ENCODE results near the gene LPP. TPM values are rescaled to one million over a fixed set of nuclear protein-coding genes. Genes with fewer than 3 reads are reported as not detected.

Gene LPP
- total RNA-seq, 1 donor from 2014 or later, result 23.0 TPM

GRCh38 chr3:188218603-188219002, 64.6 kb downstream of the LPP start:
- no peak for DNase-seq (ENCODE audit: low read depth in 2 of 2)

GRCh38 chr3:188219147-188219546, 65.2 kb downstream of the LPP start:
- DNase-seq (ENCODE audit: low read depth in 2 of 2), result no peak

- peak in 1 of 2 donors; percentile 27 for DNase-seq (ENCODE audit: low read depth in 2 of 2)
Observed at GRCh38 chr3:188220097-188220788, 66.3 kb downstream of the LPP start.

GRCh38 chr3:188220988-188221818, 67.2 kb downstream of the LPP start:
- peak in 1 of 2 donors; percentile 66 for DNase-seq (ENCODE audit: low read depth in 2 of 2)

- no peak for DNase-seq (ENCODE audit: low read depth in 2 of 2)
Observed at GRCh38 chr3:188223936-188224335, 70.0 kb downstream of the LPP start.

- no peak for DNase-seq (ENCODE audit: low read depth in 2 of 2)
Observed at GRCh38 chr3:188227442-188227841, 73.5 kb downstream of the LPP start.

GRCh38 chr3:188229177-188229576, 75.2 kb downstream of the LPP start:
- DNase-seq (ENCODE audit: low read depth in 2 of 2), result peak; percentile 69 to 89

GRCh38 chr3:188229726-188230125, 75.8 kb downstream of the LPP start:
- DNase-seq (ENCODE audit: low read depth in 2 of 2), result no peak

GRCh38 chr3:188230962-188231361, 77.0 kb downstream of the LPP start:
- no peak for DNase-seq (ENCODE audit: low read depth in 2 of 2)

- DNase-seq (ENCODE audit: low read depth in 2 of 2), result no peak
Observed at GRCh38 chr3:188231456-188231855, 77.5 kb downstream of the LPP start.

- peak in 1 of 2 donors; percentile 21 for DNase-seq (ENCODE audit: low read depth in 2 of 2)
Observed at GRCh38 chr3:188232656-188233055, 78.7 kb downstream of the LPP start.

GRCh38 chr3:188233320-188233719, 79.4 kb downstream of the LPP start:
- peak in 1 of 2 donors; percentile 51 for DNase-seq (ENCODE audit: low read depth in 2 of 2)

- DNase-seq (ENCODE audit: low read depth in 2 of 2), result no peak
Observed at GRCh38 chr3:188234132-188234531, 80.2 kb downstream of the LPP start.

GRCh38 chr3:188236271-188236670, 82.3 kb downstream of the LPP start:
- DNase-seq (ENCODE audit: low read depth in 2 of 2), result no peak

GRCh38 chr3:188239035-188239434, 85.1 kb downstream of the LPP start:
- DNase-seq (ENCODE audit: low read depth in 2 of 2), result no peak

- no peak for DNase-seq (ENCODE audit: low read depth in 2 of 2)
Observed at GRCh38 chr3:188239577-188239976, 85.6 kb downstream of the LPP start.

GRCh38 chr3:188240189-188240981, 86.4 kb downstream of the LPP start:
- DNase-seq (ENCODE audit: low read depth in 2 of 2), result no peak

GRCh38 chr3:188241072-188241471, 87.1 kb downstream of the LPP start:
- no peak for DNase-seq (ENCODE audit: low read depth in 2 of 2)

- no peak for DNase-seq (ENCODE audit: low read depth in 2 of 2)
Observed at GRCh38 chr3:188241883-188242282, 87.9 kb downstream of the LPP start.

GRCh38 chr3:188242436-188243123, 88.6 kb downstream of the LPP start:
- peak in 1 of 2 donors; percentile 37 for DNase-seq (ENCODE audit: low read depth in 2 of 2)

GRCh38 chr3:188243124-188243795, 89.3 kb downstream of the LPP start:
- DNase-seq (ENCODE audit: low read depth in 2 of 2), result peak in 1 of 2 donors; percentile 31

Measured in lung microvascular endothelial cell (primary cell).